Stromal cell of bone marrow (primary cell): ENCODE results near the gene VIL1.

Source experiments
- DNase-seq: peaks from one replicate; pipeline ENCODE4 v3.0.0-alpha.2; 2012; ENCODE audit warnings: low read depth

VIL1 gene

GRCh38 chr2:218395090-218395444 lies 23.9 kb upstream of the VIL1 start:
- no peak for DNase-seq

- no peak for DNase-seq
Observed at GRCh38 chr2:218395456-218395825, 23.5 kb upstream of the VIL1 start.

GRCh38 chr2:218395826-218396687 lies 22.9 kb upstream of the VIL1 start:
- DNase-seq = peak; percentile 91

GRCh38 chr2:218396688-218397462 lies 22.0 kb upstream of the VIL1 start:
- no peak for DNase-seq

GRCh38 chr2:218397463-218397819 lies 21.5 kb upstream of the VIL1 start:
- DNase-seq = no peak

GRCh38 chr2:218397820-218398436 lies 21.0 kb upstream of the VIL1 start:
- no peak for DNase-seq

GRCh38 chr2:218398437-218399390 lies 20.2 kb upstream of the VIL1 start:
- no peak for DNase-seq

GRCh38 chr2:218399391-218400166 lies 19.3 kb upstream of the VIL1 start, which contains the start of gene CTDSP1:
Gene CTDSP1, plus strand, starts transcription at chr2:218399868. Its CDS starts 223 bp downstream, at chr2:218400091.
- peak; percentile 97 for DNase-seq

GRCh38 chr2:218400167-218400929 lies 18.6 kb upstream of the VIL1 start:
- DNase-seq = no peak

GRCh38 chr2:218400930-218401881 lies 17.7 kb upstream of the VIL1 start:
- no peak for DNase-seq

GRCh38 chr2:218401890-218402289 lies 17.0 kb upstream of the VIL1 start:
- no peak for DNase-seq

GRCh38 chr2:218402491-218402901 lies 16.4 kb upstream of the VIL1 start:
- no peak for DNase-seq

GRCh38 chr2:218402911-218403411 lies 16.0 kb upstream of the VIL1 start:
- no peak for DNase-seq

GRCh38 chr2:218403810-218404209 lies 15.1 kb upstream of the VIL1 start:
- DNase-seq = no peak

- DNase-seq = no peak
Observed at GRCh38 chr2:218404351-218405085, 14.4 kb upstream of the VIL1 start.

GRCh38 chr2:218405086-218405745 lies 13.7 kb upstream of the VIL1 start:
- no peak for DNase-seq

GRCh38 chr2:218405746-218406208 lies 13.1 kb upstream of the VIL1 start:
- no peak for DNase-seq
